ENCODE results near the gene POLR2M. TPM values are rescaled to one million over a fixed set of nuclear protein-coding genes. Genes with fewer than 3 reads are reported as not detected.

POLR2M gene
- total and polyA plus RNA-seq, 4 donors: 20.6 to 306 (median 84.8) TPM

DNA sequence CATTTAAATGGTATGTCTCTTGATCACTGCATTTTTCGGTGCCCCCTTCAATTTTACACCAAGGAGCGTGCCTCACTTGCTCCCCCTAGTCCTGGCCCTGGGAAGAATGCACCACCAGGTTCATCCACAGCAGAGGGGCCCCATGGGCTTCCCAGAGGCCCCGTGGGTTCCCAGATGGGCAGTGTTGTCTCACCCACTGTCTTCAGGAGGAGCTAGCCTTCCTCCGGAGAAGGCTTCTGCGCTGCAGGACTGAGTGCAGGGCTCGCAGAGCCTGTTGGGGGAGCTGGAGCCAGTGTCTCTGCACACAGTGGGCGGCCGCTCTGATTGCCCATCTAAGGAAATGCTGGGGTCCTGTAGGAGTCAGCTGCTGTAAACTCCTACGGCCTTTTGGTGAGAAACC lies 45.9 kb downstream of the POLR2M start:
- no peaks in the 10 kb centered on the region for H3K27me3 ChIP-seq (ENCODE audit: control insufficient read depth in 3 of 3, insufficient read depth in 3 of 3, low read length in 2 of 3)
- DNase-seq (peak; percentile 90 to 94 (median 90)), ATAC-seq (ENCODE audit: insufficient read depth, low FRiP score) (no peak)
- H3K9ac ChIP-seq (ENCODE audit: insufficient read depth in 1 of 2, low read length in 2 of 2): no peak overlapping the region
- 63 to 77% methylated on average over 9 of the region's 9 CpGs for WGBS, 2 donors
- no peaks in the 10 kb centered on the region for H3K9me3 ChIP-seq (ENCODE audit: control insufficient read depth in 4 of 4, insufficient read depth in 3 of 4, low read length in 3 of 4)
- peaks cover 0 to 27% (median 2%) of the 10 kb centered on the region in 5 donors for H3K4me1 ChIP-seq (ENCODE audit: control insufficient read depth in 5 of 5, insufficient read depth in 5 of 5, low read length in 5 of 5)
- H3K27ac ChIP-seq (ENCODE audit: low read depth in 1 of 2, low read length in 1 of 2): no peak overlapping the region
- no peaks in the 10 kb centered on the region for H3K36me3 ChIP-seq (ENCODE audit: control insufficient read depth in 4 of 4, insufficient read depth in 4 of 4, low read length in 4 of 4)
- TF ChIP-seq CTCF (IDR thresholded peaks at IDR 0.05; ENCODE audit: control extremely low read depth, extremely low read depth): no peak
- H3K4me3 ChIP-seq: no peak overlapping the region

DNA sequence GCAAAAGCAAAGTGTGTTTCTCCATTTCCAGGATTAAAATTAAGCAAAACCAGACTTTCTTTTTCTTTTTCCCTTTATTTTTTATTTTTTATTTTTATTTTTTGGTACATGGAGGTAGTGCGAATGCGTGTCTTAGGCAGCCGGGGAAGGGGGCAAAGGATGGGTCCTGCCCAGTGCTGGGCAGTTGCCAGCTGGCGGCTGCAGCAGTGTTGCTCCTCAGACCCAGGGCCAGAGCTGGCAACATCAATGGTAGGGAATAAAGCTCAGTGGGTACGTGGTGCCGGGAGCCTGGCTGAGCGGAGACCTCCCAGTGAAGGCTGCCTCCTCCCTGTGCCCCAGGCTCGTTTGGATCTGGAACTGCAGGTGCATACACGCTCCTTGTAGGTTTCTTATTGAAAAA lies 46.3 kb downstream of the POLR2M start:
- ATAC-seq (ENCODE audit: insufficient read depth, low FRiP score) (no peak), DNase-seq (no peak)
- TF ChIP-seq CTCF (IDR thresholded peaks at IDR 0.05; ENCODE audit: control extremely low read depth, extremely low read depth): no peak
- WGBS, 2 donors: 78 to 93% methylated on average over 9 of the region's 9 CpGs
- peaks cover 0 to 27% (median 2%) of the 10 kb centered on the region in 5 donors for H3K4me1 ChIP-seq (ENCODE audit: control insufficient read depth in 5 of 5, insufficient read depth in 5 of 5, low read length in 5 of 5)
- H3K9me3 ChIP-seq (ENCODE audit: control insufficient read depth in 4 of 4, insufficient read depth in 3 of 4, low read length in 3 of 4): no peaks in the 10 kb centered on the region
- H3K27ac ChIP-seq (ENCODE audit: low read depth in 1 of 2, low read length in 1 of 2): no peak overlapping the region
- H3K4me3 ChIP-seq: no peak overlapping the region
- H3K27me3 ChIP-seq (ENCODE audit: control insufficient read depth in 3 of 3, insufficient read depth in 3 of 3, low read length in 2 of 3): no peaks in the 10 kb centered on the region
- H3K36me3 ChIP-seq (ENCODE audit: control insufficient read depth in 4 of 4, insufficient read depth in 4 of 4, low read length in 4 of 4): no peaks in the 10 kb centered on the region
- H3K9ac ChIP-seq (ENCODE audit: insufficient read depth in 1 of 2, low read length in 2 of 2): no peak overlapping the region

- 88 to 90% methylated on average over 3 of the region's 3 CpGs for WGBS, 2 donors
- DNase-seq (peak; percentile 55 to 73 (median 66)), ATAC-seq (ENCODE audit: insufficient read depth, low FRiP score) (no peak)
- Histone ChIP-seq H3K36me3 (ENCODE audit: control insufficient read depth in 4 of 4, insufficient read depth in 4 of 4, low read length in 4 of 4) (no peaks in the 10 kb centered on the region), H3K4me1 (ENCODE audit: control insufficient read depth in 5 of 5, insufficient read depth in 5 of 5, low read length in 5 of 5) (peaks cover 0 to 26% (median 2%) of the 10 kb centered on the region in 5 donors), H3K27me3 (ENCODE audit: control insufficient read depth in 3 of 3, insufficient read depth in 3 of 3, low read length in 2 of 3) (no peaks in the 10 kb centered on the region), H3K4me3 (no peak overlapping the region), H3K9me3 (ENCODE audit: control insufficient read depth in 4 of 4, insufficient read depth in 3 of 4, low read length in 3 of 4) (no peaks in the 10 kb centered on the region), H3K9ac (ENCODE audit: insufficient read depth in 1 of 2, low read length in 2 of 2) (no peak overlapping the region), H3K27ac (ENCODE audit: low read depth in 1 of 2, low read length in 1 of 2) (no peak overlapping the region)
- TF ChIP-seq CTCF (IDR thresholded peaks at IDR 0.05; ENCODE audit: control extremely low read depth, extremely low read depth): no peak
Measured at GRCh38 chr15:57756466-57756865, 50.0 kb downstream of the POLR2M start.

DNA sequence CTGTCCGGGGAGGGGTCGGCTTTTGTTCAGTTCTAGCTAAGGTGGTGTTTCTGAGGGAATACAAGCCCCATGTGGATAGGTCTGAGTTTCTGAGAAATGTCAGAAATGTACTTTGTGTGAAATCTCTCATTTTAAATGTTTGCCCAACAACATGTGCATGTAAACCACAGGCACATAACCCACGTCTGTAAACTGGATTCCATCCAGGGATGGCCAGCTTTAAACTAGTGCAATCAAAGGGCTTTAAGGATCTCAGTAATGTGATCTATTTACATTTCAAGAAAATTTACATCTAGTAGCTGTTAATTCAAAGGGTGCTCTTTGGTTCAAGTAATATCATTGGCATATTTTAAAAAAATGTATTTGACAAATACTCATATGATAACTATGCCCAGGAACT lies 52.0 kb downstream of the POLR2M start:
- Histone ChIP-seq H3K27me3 (ENCODE audit: control insufficient read depth in 3 of 3, insufficient read depth in 3 of 3, low read length in 2 of 3) (no peaks in the 10 kb centered on the region), H3K36me3 (ENCODE audit: control insufficient read depth in 4 of 4, insufficient read depth in 4 of 4, low read length in 4 of 4) (no peaks in the 10 kb centered on the region), H3K27ac (ENCODE audit: low read depth in 1 of 2, low read length in 1 of 2) (no peak overlapping the region), H3K9ac (ENCODE audit: insufficient read depth in 1 of 2, low read length in 2 of 2) (no peak overlapping the region), H3K4me3 (no peak overlapping the region), H3K4me1 (ENCODE audit: control insufficient read depth in 5 of 5, insufficient read depth in 5 of 5, low read length in 5 of 5) (peaks cover 0 to 11% (median 0%) of the 10 kb centered on the region in 5 donors), H3K9me3 (ENCODE audit: control insufficient read depth in 4 of 4, insufficient read depth in 3 of 4, low read length in 3 of 4) (no peaks in the 10 kb centered on the region)
- DNase-seq: peak in 1 of 3 donors; percentile 34
- 70 to 71% methylated on average over 3 of the region's 3 CpGs for WGBS, 2 donors
- ATAC-seq (ENCODE audit: insufficient read depth, low FRiP score): no peak
- no peak for TF ChIP-seq CTCF (IDR thresholded peaks at IDR 0.05; ENCODE audit: control extremely low read depth, extremely low read depth)

Measured in lung (tissue), 12 donors.